ENCODE measurements around the gene CLDN1.

Gene CLDN1

GRCh38 chr3:190320594-190321362 is 1.5 kb downstream of the CLDN1 start (continued):
- no peak for TF ChIP-seq ZNF8 (CRISPR knock-in tag; IDR thresholded peaks at IDR 0.05)
- no peak for TF ChIP-seq ZC3H10 (CRISPR knock-in tag; IDR thresholded peaks at IDR 0.05)
- no peak for TF ChIP-seq ZFP30 (CRISPR knock-in tag; IDR thresholded peaks at IDR 0.05)
- TF ChIP-seq BACH2 (CRISPR knock-in tag; IDR thresholded peaks at IDR 0.05; ENCODE audit: borderline replicate concordance): no peak
- TF ChIP-seq CREB5 (CRISPR knock-in tag; IDR thresholded peaks at IDR 0.05; ENCODE audit: low read depth): no peak

- no peak for ATAC-seq
- TF ChIP-seq ISL1 (CRISPR knock-in tag; IDR thresholded peaks at IDR 0.05) (no peak), ZNF70 (CRISPR knock-in tag; IDR thresholded peaks at IDR 0.05) (no peak), ZC3H10 (CRISPR knock-in tag; IDR thresholded peaks at IDR 0.05) (no peak), CSDC2 (CRISPR knock-in tag; IDR thresholded peaks at IDR 0.05) (no peak), ZFP3 (CRISPR knock-in tag; IDR thresholded peaks at IDR 0.05) (no peak), SNAI2 (CRISPR knock-in tag; IDR thresholded peaks at IDR 0.05) (no peak), ARNTL (CRISPR knock-in tag; IDR thresholded peaks at IDR 0.05; ENCODE audit: borderline replicate concordance, low read depth) (no peak), OSR1 (CRISPR knock-in tag; IDR thresholded peaks at IDR 0.05) (no peak), ZNF565 (CRISPR knock-in tag; conservative IDR thresholded peaks at IDR 0.05; ENCODE audit: low read depth) (no peak), ZFP30 (CRISPR knock-in tag; IDR thresholded peaks at IDR 0.05) (no peak), ZNF8 (CRISPR knock-in tag; IDR thresholded peaks at IDR 0.05) (no peak), TOX (CRISPR knock-in tag; IDR thresholded peaks at IDR 0.05; ENCODE audit: borderline replicate concordance) (no peak), BACH2 (CRISPR knock-in tag; IDR thresholded peaks at IDR 0.05; ENCODE audit: borderline replicate concordance) (no peak), CSRNP3 (CRISPR knock-in tag; IDR thresholded peaks at IDR 0.05) (no peak), POU6F1 (CRISPR knock-in tag; IDR thresholded peaks at IDR 0.05; ENCODE audit: borderline replicate concordance, low read depth) (no peak), PPARA (CRISPR knock-in tag; IDR thresholded peaks at IDR 0.05; ENCODE audit: borderline replicate concordance) (no peak), GLIS3 (CRISPR knock-in tag; IDR thresholded peaks at IDR 0.05) (no peak), CREB5 (CRISPR knock-in tag; IDR thresholded peaks at IDR 0.05; ENCODE audit: low read depth) (no peak)
Measured at GRCh38 chr3:190319660-190320059, 2.6 kb downstream of the CLDN1 start.

- ATAC-seq: no peak
- TF ChIP-seq BACH2 (CRISPR knock-in tag; IDR thresholded peaks at IDR 0.05; ENCODE audit: borderline replicate concordance) (no peak), SNAI2 (CRISPR knock-in tag; IDR thresholded peaks at IDR 0.05) (no peak), TSHZ2 (CRISPR knock-in tag; IDR thresholded peaks at IDR 0.05) (no peak), ZNF565 (CRISPR knock-in tag; conservative IDR thresholded peaks at IDR 0.05; ENCODE audit: low read depth) (no peak), POU6F1 (CRISPR knock-in tag; IDR thresholded peaks at IDR 0.05; ENCODE audit: borderline replicate concordance, low read depth) (no peak), ISL1 (CRISPR knock-in tag; IDR thresholded peaks at IDR 0.05) (no peak), CSRNP3 (CRISPR knock-in tag; IDR thresholded peaks at IDR 0.05) (no peak), ZFP3 (CRISPR knock-in tag; IDR thresholded peaks at IDR 0.05) (no peak), ZFP30 (CRISPR knock-in tag; IDR thresholded peaks at IDR 0.05) (no peak), TOX (CRISPR knock-in tag; IDR thresholded peaks at IDR 0.05; ENCODE audit: borderline replicate concordance) (no peak), PATZ1 (CRISPR knock-in tag; IDR thresholded peaks at IDR 0.05; ENCODE audit: borderline replicate concordance) (no peak), PPARA (CRISPR knock-in tag; IDR thresholded peaks at IDR 0.05; ENCODE audit: borderline replicate concordance) (no peak), ZNF70 (CRISPR knock-in tag; IDR thresholded peaks at IDR 0.05) (no peak), ZNF8 (CRISPR knock-in tag; IDR thresholded peaks at IDR 0.05) (no peak), CSDC2 (CRISPR knock-in tag; IDR thresholded peaks at IDR 0.05) (no peak), OSR1 (CRISPR knock-in tag; IDR thresholded peaks at IDR 0.05) (no peak), ZC3H10 (CRISPR knock-in tag; IDR thresholded peaks at IDR 0.05) (no peak), RARB (CRISPR knock-in tag; IDR thresholded peaks at IDR 0.05) (no peak)
Measured at GRCh38 chr3:190318666-190319065, 3.6 kb downstream of the CLDN1 start.
